Cardiac atrium fibroblast (primary cell): ENCODE results near the gene NACC2. TPM values are rescaled to one million over a fixed set of nuclear protein-coding genes. Genes with fewer than 3 reads are reported as not detected.

Source experiments
- total RNA-seq: library from RNA; depleted of rRNA; stranded (reverse); fragments of >200 nt; gene quantifications from 2 replicates; pipeline ENCODE4 v1.2.3, GENCODE V29; 2015

Gene NACC2
- 34.7 and 35.7 TPM in 2 replicates for total RNA-seq

DNA sequence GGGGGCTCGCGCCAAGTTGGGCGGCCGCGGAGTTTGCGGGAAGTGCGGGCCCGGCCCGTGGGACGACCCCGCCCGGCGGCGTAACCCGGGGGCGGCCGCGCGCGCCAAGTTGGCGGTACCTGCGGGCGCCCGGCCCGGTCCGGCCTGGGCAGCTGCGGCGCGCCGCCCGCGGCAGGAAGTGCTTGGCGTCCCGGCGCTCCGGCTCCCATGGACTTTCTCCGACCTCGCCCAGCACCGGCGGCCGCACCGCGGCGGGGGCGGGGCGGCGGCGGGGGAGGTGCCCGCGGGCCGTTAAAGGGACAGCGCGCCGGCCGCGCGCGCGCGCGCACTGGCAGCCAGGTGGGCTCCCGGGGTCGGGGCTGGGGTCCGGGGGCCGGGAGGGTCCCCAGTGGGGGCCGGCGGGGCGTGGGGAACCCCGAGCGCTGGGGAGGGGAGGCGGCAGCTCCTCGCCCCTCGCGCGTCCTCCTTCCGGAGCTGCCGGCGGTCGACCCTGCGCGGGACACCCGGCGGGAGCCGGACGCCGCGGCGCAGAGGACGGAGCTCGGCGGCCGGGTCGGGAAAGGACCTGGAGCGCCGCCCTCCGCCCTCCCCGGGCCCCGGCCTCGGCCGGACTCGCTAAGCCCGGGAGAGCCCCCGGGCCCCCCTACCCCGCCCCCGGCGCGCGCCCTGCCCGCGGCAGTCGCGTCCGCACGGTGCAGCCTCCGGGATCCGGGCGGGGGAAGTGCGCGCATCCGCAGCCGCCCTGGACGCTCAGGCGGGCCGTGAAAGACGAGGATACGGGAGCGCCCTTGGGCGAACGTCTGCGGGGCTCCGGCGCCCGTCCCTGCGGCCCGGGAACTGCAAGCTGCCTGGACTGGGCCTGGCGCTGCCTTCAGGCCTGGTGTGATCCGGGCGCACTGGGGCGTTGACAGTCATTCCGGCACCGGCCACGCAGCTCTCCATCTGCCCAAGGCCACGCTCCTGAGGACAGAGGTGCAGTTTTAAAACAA, at the start of gene NACC2:
TSS of gene NACC2 (minus strand) at position 220 of the 989 bp plus-strand sequence. CDS start 44,768 bp downstream, outside the sequence.

DNA sequence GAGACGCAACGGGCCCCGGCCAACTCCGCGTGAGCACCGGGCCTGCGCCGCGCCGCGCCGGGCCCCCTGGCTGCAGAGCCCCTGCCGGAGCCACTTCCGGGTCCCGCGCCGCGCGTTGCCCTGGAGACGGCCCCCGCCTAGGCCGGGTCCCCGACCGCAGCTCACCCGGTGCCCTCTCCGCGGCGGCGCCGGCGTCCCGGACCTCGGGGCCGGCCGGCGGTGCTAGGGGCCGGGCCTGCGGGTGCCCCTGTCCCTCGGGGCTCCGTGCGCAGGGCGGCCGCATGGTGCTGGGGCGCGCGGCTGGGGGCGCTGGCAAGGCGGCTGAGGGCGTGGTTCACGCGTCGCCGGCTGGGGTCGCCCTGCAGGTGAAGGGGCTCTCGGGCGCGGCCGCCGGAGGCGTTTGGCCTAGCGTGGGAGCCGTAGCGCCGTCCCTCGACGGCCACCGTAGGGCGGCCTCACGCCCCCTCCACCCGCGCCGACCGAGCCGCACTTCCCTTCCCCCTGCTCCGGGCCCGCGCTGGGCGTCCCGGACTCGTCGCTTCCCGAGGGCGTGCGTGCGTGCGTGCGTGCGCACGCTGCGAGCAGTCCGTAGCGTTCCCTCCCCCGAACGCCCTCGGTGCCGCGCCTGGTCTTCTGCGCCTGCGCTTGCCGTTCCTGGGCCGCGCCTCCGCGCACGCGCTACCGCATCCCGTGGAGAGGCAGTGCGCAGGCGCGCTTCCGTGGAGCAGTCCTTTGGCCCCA, 23.4 kb upstream of the NACC2 start, which contains the start of gene TMEM250:
TSS of gene TMEM250 (minus strand) at position 556 of the 741 bp plus-strand sequence. CDS start 1,975 bp downstream, outside the sequence.

DNA sequence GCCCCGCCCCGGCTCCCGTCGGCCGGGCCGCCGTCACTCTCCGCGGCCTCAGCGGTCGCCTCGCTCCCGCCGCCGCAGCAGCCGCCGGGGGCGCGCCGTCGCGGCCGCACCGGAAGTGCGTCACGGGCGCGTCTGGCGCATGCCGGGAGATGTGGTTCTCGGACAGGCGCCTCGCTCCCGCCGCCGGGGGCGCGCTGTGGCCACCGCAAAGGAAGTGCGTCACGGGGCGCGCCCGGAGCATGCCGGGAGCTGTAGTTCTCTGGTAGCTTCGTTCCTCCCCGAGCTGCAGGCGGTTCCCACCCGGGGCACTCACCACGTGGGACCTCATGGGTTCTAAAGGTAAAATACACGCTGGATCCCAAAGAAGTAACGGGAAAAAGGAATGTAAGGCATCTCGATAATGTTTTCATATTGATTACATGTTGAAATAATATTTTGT, 133.8 kb downstream of the NACC2 start, which contains the start of gene UBAC1:
TSS of gene UBAC1 (minus strand) at position 97 of the 439 bp plus-strand sequence. CDS start 211 bp downstream, outside the sequence.

Other genes starting within 250 kb of the NACC2 start
- 10.9 and 24.7 TPM in 2 replicates for gene CAMSAP1, start 187.7 kb downstream of the NACC2 start, total RNA-seq
- 22.5 and 32.9 TPM in 2 replicates for gene UBAC1, start 133.9 kb downstream of the NACC2 start, total RNA-seq
- 38.5 and 46.7 TPM in 2 replicates for gene TMEM250, start 23.6 kb upstream of the NACC2 start, total RNA-seq
- gene LHX3, start 109.8 kb upstream of the NACC2 start, total RNA-seq = not detected in 2 replicates
- gene QSOX2, start 150.5 kb upstream of the NACC2 start, total RNA-seq = 15.9 and 16.4 TPM in 2 replicates
- not detected in 2 replicates for gene CCDC187, start 208.8 kb upstream of the NACC2 start, total RNA-seq
- gene GPSM1, start 232.2 kb upstream of the NACC2 start, total RNA-seq = 35.8 and 43.7 TPM in 2 replicates